HepG2 (cell line): Measurements from ENCODE around the gene ROCK1. TPM values are rescaled to one million over a fixed set of nuclear protein-coding genes. Genes with fewer than 3 reads are reported as not detected.

Experiments used
- ATAC-seq: fragments of 200-7000 bp; cut with Tn5 transposase; 3 replicates; pipeline ENCODE4 v1.9.1; 2020; ENCODE audit warnings: mild to moderate bottlenecking, moderate library complexity
- BruUV-seq: library from RNA; stranded (reverse); fragments of 400-500 nt; replicated peaks from 2 replicates; lab custom pipeline; 2021; lab: Mats Ljungman, UMichigan
- CTCF ChIA-PET: fragments of 300-600 bp; formaldehyde crosslinking; extraction: SDS; loops from one replicate; lab custom pipeline; 2021; ENCODE audit warnings: low total read pairs, inconsistent platforms, low intra/inter-chr PET ratio; lab: Yijun Ruan, JAX
- POLR2A ChIA-PET: fragments of 350-600 bp; sonication (Branson Sonifier 250); formaldehyde crosslinking; loops from one replicate; lab custom pipeline; 2020; ENCODE audit warnings: antibody characterized with exemption, inconsistent platforms; lab: Yijun Ruan, JAX
- DNase-seq: peaks from one replicate; pipeline ENCODE4 v3.0.0-alpha.2; 2015; ENCODE audit warnings: low spot score
- FAIRE-seq: peaks from 3 replicates; lab custom pipeline; 2011; peaks lifted over from hg19 to GRCh38; lab: Jason Lieb, UNC
- H2AFZ ChIP-seq: one replicate; pipeline ENCODE4 v1.6.1; 2011; ENCODE audit warnings: low read length, inconsistent platforms
- H3K27ac ChIP-seq: fragments of 300-600 bp; 3 replicates; pipeline ENCODE4 v1.8.0; 2011; ENCODE audit warnings: mixed run types, mild to moderate bottlenecking, mixed read lengths, low read length, inconsistent platforms; ENCODE audit not compliant: insufficient read depth; ENCODE audit errors: extremely low read length
- H3K27me3 ChIP-seq, 2 experiments: fragments of 200-600 bp in 1 of 2; 2 replicates in 1 of 2; 3 replicates in 1 of 2; pipeline versions ENCODE4 v1.6.0 to v1.8.0; 2011; ENCODE audit warnings: low read length in 2 of 2, mild to moderate bottlenecking in 2 of 2, moderate library complexity in 2 of 2, inconsistent platforms in 1 of 2; ENCODE audit not compliant: insufficient read depth in 2 of 2, control insufficient read depth in 1 of 2
- H3K36me3 ChIP-seq, 2 experiments: fragments of 200-600 bp in 1 of 2; replicated peaks in 1 of 2; 2 replicates in 1 of 2; 3 replicates in 1 of 2; pipeline versions ENCODE4 v1.5.1 to v1.8.0; 2011; ENCODE audit warnings: low read length in 2 of 2, inconsistent platforms in 1 of 2; ENCODE audit not compliant: insufficient read depth in 2 of 2, control insufficient read depth in 1 of 2
- H3K4me1 ChIP-seq: 2 replicates; pipeline ENCODE4 v1.5.1; 2012; ENCODE audit warnings: low read length, inconsistent platforms; ENCODE audit not compliant: insufficient read depth
- H3K4me2 ChIP-seq: 2 replicates; pipeline ENCODE4 v1.6.0; 2011; ENCODE audit warnings: low read depth, low read length, inconsistent platforms
- H3K4me3 ChIP-seq, 3 experiments: fragments of 200-600 bp in 1 of 3; sonication (generic), shearing (Covaris generic) in 1 of 3; replicated peaks in 1 of 3; 2 replicates each; pipeline ENCODE4 v1.5.1; 2011 to 2016; ENCODE audit warnings: low read length in 3 of 3, inconsistent platforms in 2 of 3, low read depth in 2 of 3, mild to moderate bottlenecking in 2 of 3, control low read depth in 1 of 3, mixed read lengths in 1 of 3; ENCODE audit not compliant: insufficient read depth in 1 of 3
- H3K79me2 ChIP-seq: one replicate; pipeline ENCODE4 v1.6.1; 2011; ENCODE audit warnings: low read length, inconsistent platforms; ENCODE audit not compliant: insufficient read depth
- H3K9ac ChIP-seq: 2 replicates; pipeline ENCODE4 v1.6.0; 2011; ENCODE audit warnings: mild to moderate bottlenecking, low read depth, low read length, inconsistent platforms; ENCODE audit not compliant: insufficient read depth
- H3K9me3 ChIP-seq: 2 replicates; pipeline ENCODE4 v1.5.1; 2012; ENCODE audit warnings: mild to moderate bottlenecking, low read length
- H4K20me1 ChIP-seq: 2 replicates; pipeline ENCODE4 v1.6.0; 2011; ENCODE audit warnings: inconsistent platforms, mild to moderate bottlenecking, low read length, moderate library complexity; ENCODE audit not compliant: insufficient read depth
- ATF3 ChIP-seq: sonication (generic); formaldehyde crosslinking; IDR thresholded peaks from 2 replicates; pipeline ENCODE4 v1.4.0; 2020; ENCODE audit warnings: missing genetic modification reagents
- ETV5 ChIP-seq: IDR thresholded peaks from 2 replicates; pipeline ENCODE4 v1.6.1; 2018; ENCODE audit warnings: missing biosample characterization, missing genetic modification reagents, inconsistent platforms, borderline replicate concordance
- FOXP1 ChIP-seq, 2 experiments: fragments of 450-650 bp in 1 of 2; IDR thresholded peaks; 2 replicates each; pipeline ENCODE4 v1.6.1; 2017 to 2018; ENCODE audit warnings: antibody characterized with exemption in 1 of 2
- MEIS1 ChIP-seq: sonication (generic); formaldehyde crosslinking; IDR thresholded peaks from 2 replicates; pipeline ENCODE4 v1.9.0; 2021; ENCODE audit warnings: mild to moderate bottlenecking, missing genetic modification reagents, moderate library complexity, borderline replicate concordance
- PBX3 ChIP-seq: sonication (generic); formaldehyde crosslinking; IDR thresholded peaks from 2 replicates; pipeline ENCODE4 v1.8.1; 2023; ENCODE audit warnings: missing genetic modification reagents, inconsistent platforms, borderline replicate concordance
- SNAPC5 ChIP-seq: sonication (generic); formaldehyde crosslinking; IDR thresholded peaks from 2 replicates; pipeline ENCODE4 v1.8.1; 2023; ENCODE audit warnings: mild to moderate bottlenecking, missing genetic modification reagents, borderline replicate concordance
- ZBTB34 ChIP-seq: sonication (generic); formaldehyde crosslinking; IDR thresholded peaks from 2 replicates; pipeline ENCODE4 v1.8.0; 2022; ENCODE audit warnings: mild to moderate bottlenecking, missing genetic modification reagents
- ZKSCAN8 ChIP-seq: IDR thresholded peaks from 2 replicates; pipeline ENCODE4 v1.6.1; 2016; ENCODE audit warnings: borderline replicate concordance, missing genetic modification reagents, missing compliant biosample characterization
- ZNF430 ChIP-seq: sonication (generic); formaldehyde crosslinking; IDR thresholded peaks from 2 replicates; pipeline ENCODE4 v1.9.0; 2021; ENCODE audit warnings: mild to moderate bottlenecking, missing genetic modification reagents
- ZNF496 ChIP-seq: sonication (generic); formaldehyde crosslinking; IDR thresholded peaks from 2 replicates; pipeline ENCODE4 v1.8.1; 2023; ENCODE audit warnings: mild to moderate bottlenecking, moderate library complexity, missing genetic modification reagents; ENCODE audit not compliant: insufficient replicate concordance
- ZNF709 ChIP-seq: sonication (generic); formaldehyde crosslinking; IDR thresholded peaks from 2 replicates; pipeline ENCODE4 v1.5.0; 2020; ENCODE audit warnings: mild to moderate bottlenecking, missing genetic modification reagents
- WGBS: methylation state at CpG from one replicate; pipeline ENCODE4 v1.1.6; 2017; ENCODE audit warnings: low lambda C conversion rate; 5-methylcytosine and 5-hydroxymethylcytosine counted together
- in situ Hi-C: cut with HindIII; loops from 2 replicates; pipeline ENCODE4 v1.10.0; 2017; ENCODE audit warnings: low pct_unique_long_range_greater_than_20kb; ENCODE audit not compliant: extremely low pct_ligation_motif_present
- intact Hi-C: fragments of 100-400 bp; cut with micrococcal nuclease; formaldehyde crosslinking; loops from one replicate; pipeline ENCODE4 v1.10.0; 2022; ENCODE audit not compliant: unreplicated experiment
- polyA plus RNA-seq, 8 experiments: library from polyadenylated mRNA; depleted of rRNA in 3 of 8; stranded (reverse) in 7 of 8; unstranded in 1 of 8; fragments of >200 nt; fragmentation: Illumina TruSeq in 4 of 8; extraction: Trizol in 4 of 8; gene quantifications; 2 replicates each; pipeline versions ENCODE4 v1.2.1 to v1.2.3, GENCODE V29; 2011 to 2016; ENCODE audit warnings: low read depth in 4 of 8, missing spikeins in 1 of 8, mixed read lengths in 1 of 8; ENCODE audit not compliant: insufficient read depth in 1 of 8
- total RNA-seq, 5 experiments: library from RNA; depleted of rRNA; stranded (reverse); fragments of >200 nt; fragmentation: Illumina TruSeq; extraction: Trizol; gene quantifications; 2 replicates each; pipeline ENCODE4 v1.2.3, GENCODE V29; 2016; ENCODE audit warnings: low read depth in 1 of 5

Gene ROCK1
- total and polyA plus RNA-seq, 2 of the 13 experiments (the other 11 are each of a cell fraction or from before 2014, with no cell fraction given) = 10.5 to 27.2 TPM

GRCh38 chr18:21057112-21057511, 54.5 kb downstream of the ROCK1 start:
- no peaks in the 10 kb centered on the region; a peak in 1 of 5 replicates for H3K36me3 ChIP-seq
- H3K79me2 ChIP-seq = peaks cover 5% of the 10 kb centered on the region
- ATAC-seq (no peak), FAIRE-seq (no peak), DNase-seq (no peak)
- peaks cover 14% of the 10 kb centered on the region for H3K4me1 ChIP-seq
- no peak overlapping the region for H2AFZ ChIP-seq
- H3K27ac ChIP-seq = no peak overlapping the region
- no TSS peak for BruUV-seq
- peaks cover 3% of the 10 kb centered on the region; the same call in 1 of the 2 replicates for H4K20me1 ChIP-seq
- intact Hi-C loops = loop anchor here (10.0 kb wide), 1 partner anchor 48 kb away; no protein-coding TSS in a partner anchor
- in situ Hi-C loops = no loop called here
- H3K27me3 ChIP-seq = no peaks in the 10 kb centered on the region
- H3K4me2 ChIP-seq = no peak overlapping the region
- CTCF ChIA-PET = no interaction called here
- no peak overlapping the region for H3K9ac ChIP-seq
- TF ChIP-seq ETV5 (CRISPR knock-in tag) = no peak
- TF ChIP-seq MEIS1 (CRISPR knock-in tag) = no peak
- no peak for TF ChIP-seq PBX3 (CRISPR knock-in tag)
- no peak for TF ChIP-seq SNAPC5 (CRISPR knock-in tag)
- TF ChIP-seq ZNF496 = no peak
- TF ChIP-seq ZNF709 (CRISPR knock-in tag) = no peak
- no peak for TF ChIP-seq ZBTB34 (CRISPR knock-in tag)
- no peak for TF ChIP-seq ZNF430
- no peak for TF ChIP-seq ZKSCAN8 (CRISPR knock-in tag)
- TF ChIP-seq ATF3 (CRISPR knock-in tag) = no peak
- TF ChIP-seq FOXP1 (IDR thresholded peaks at IDR 0.05) = no peak
- TF ChIP-seq FOXP1 (CRISPR knock-in tag; IDR thresholded peaks at IDR 0.05) = no peak
- H3K9me3 ChIP-seq = no peaks in the 10 kb centered on the region
- H3K4me3 ChIP-seq = no peak overlapping the region
- POLR2A ChIA-PET = no interaction called here
- 100% methylated on average over 1 of the region's 1 CpG for WGBS
